Measurements from ENCODE around the gene TXNL4A. TPM values are rescaled to one million over a fixed set of nuclear protein-coding genes. Genes with fewer than 3 reads are reported as not detected.

Gene TXNL4A
- polyA plus RNA-seq, 1 donor = 82.3 TPM

Other genes with a start within 250 kb of the TXNL4A start
- gene KCNG2, start 190.6 kb downstream of the TXNL4A start, polyA plus RNA-seq (ENCODE audit: insufficient read length) = 0.46 TPM
- 23.4 TPM for gene SLC66A2, start 36.9 kb downstream of the TXNL4A start, polyA plus RNA-seq (ENCODE audit: insufficient read length)
- gene HSBP1L1, start 23.9 kb downstream of the TXNL4A start, polyA plus RNA-seq (ENCODE audit: insufficient read length) = 2.6 TPM
- 28.7 TPM for gene RBFA, start 45.9 kb upstream of the TXNL4A start, polyA plus RNA-seq (ENCODE audit: insufficient read length)
- gene ADNP2, start 120.7 kb upstream of the TXNL4A start, polyA plus RNA-seq (ENCODE audit: insufficient read length) = 10.5 TPM